Smooth muscle cell (in vitro differentiated cells): ENCODE data around the gene MGAT5B. TPM values are rescaled to one million over a fixed set of nuclear protein-coding genes. Genes with fewer than 3 reads are reported as not detected.

Experiments
- DNase-seq: peaks from one replicate; lab custom pipeline; 2025; ENCODE audit not compliant: unreplicated experiment; lab: John Stamatoyannopoulos, UW
- H2AFZ ChIP-seq: fragments of 200-600 bp; sonication (generic); 2 replicates; pipeline ENCODE4 v1.6.0; 2016; ENCODE audit warnings: antibody characterized with exemption, low read depth, mild to moderate bottlenecking
- H3F3A ChIP-seq: fragments of 200-600 bp; sonication (generic); 2 replicates; pipeline ENCODE4 v1.6.0; 2017; ENCODE audit warnings: antibody characterized with exemption, low read depth
- H3K27ac ChIP-seq: fragments of 200-600 bp; sonication (generic); 2 replicates; pipeline ENCODE4 v1.5.1; 2016; ENCODE audit warnings: low read depth, mild to moderate bottlenecking
- H3K27me3 ChIP-seq: fragments of 200-600 bp; sonication (generic); 2 replicates; pipeline ENCODE4 v1.6.1; 2016; ENCODE audit warnings: low read depth, mild to moderate bottlenecking
- H3K36me3 ChIP-seq: fragments of 200-600 bp; sonication (generic); 2 replicates; pipeline ENCODE4 v1.5.1; 2016; ENCODE audit warnings: low read depth
- H3K4me1 ChIP-seq: fragments of 200-600 bp; sonication (generic); 2 replicates; pipeline ENCODE4 v1.5.1; 2016; ENCODE audit warnings: low read depth
- H3K4me2 ChIP-seq: fragments of 200-600 bp; sonication (generic); 2 replicates; pipeline ENCODE4 v1.6.0; 2016; ENCODE audit warnings: mild to moderate bottlenecking
- H3K4me3 ChIP-seq: fragments of 200-600 bp; sonication (generic); 2 replicates; pipeline ENCODE4 v1.5.1; 2016; ENCODE audit warnings: mild to moderate bottlenecking
- H3K79me2 ChIP-seq: fragments of 200-600 bp; sonication (generic); 2 replicates; pipeline ENCODE4 v1.6.0; 2016; ENCODE audit warnings: low read depth, mild to moderate bottlenecking
- H3K9ac ChIP-seq: fragments of 200-600 bp; sonication (generic); 2 replicates; pipeline ENCODE4 v1.6.0; 2016; ENCODE audit warnings: low read depth
- H3K9me3 ChIP-seq: fragments of 200-600 bp; sonication (generic); replicated peaks from 2 replicates; pipeline ENCODE4 v1.5.1; 2016; ENCODE audit warnings: low read depth
- H4K20me1 ChIP-seq: fragments of 200-600 bp; sonication (generic); 2 replicates; pipeline ENCODE4 v1.6.0; 2016; ENCODE audit warnings: low read depth
- WGBS: methylation state at CpG from one replicate; pipeline ENCODE4 v1.1.7; 2016; ENCODE audit warnings: low lambda C conversion rate; 5-methylcytosine and 5-hydroxymethylcytosine counted together
- polyA plus RNA-seq: library from polyadenylated mRNA; unstranded; fragments of >200 nt; fragmentation: Nextera tagmentation; extraction: Ambion mirVana; gene quantifications from 2 replicates; pipeline ENCODE4 v1.2.1, GENCODE V29; 2016
- total RNA-seq: library from RNA; depleted of rRNA; stranded (reverse); fragments of >200 nt; gene quantifications from 2 replicates; pipeline ENCODE4 v1.2.3, GENCODE V29; 2014
- TF ChIP-seq, protein P1 (sequence below): fragments of 200-600 bp; sonication (generic); IDR thresholded peaks from 2 replicates; pipeline ENCODE4 v1.5.1; 2017; ENCODE audit warnings: borderline replicate concordance, mild to moderate bottlenecking, antibody characterized with exemption; ENCODE audit not compliant: insufficient read depth, poor library complexity, severe bottlenecking

Gene MGAT5B
- total and polyA plus RNA-seq, 2 experiments from 2014 or later, result 0.78 to 7.6 TPM

DNA sequence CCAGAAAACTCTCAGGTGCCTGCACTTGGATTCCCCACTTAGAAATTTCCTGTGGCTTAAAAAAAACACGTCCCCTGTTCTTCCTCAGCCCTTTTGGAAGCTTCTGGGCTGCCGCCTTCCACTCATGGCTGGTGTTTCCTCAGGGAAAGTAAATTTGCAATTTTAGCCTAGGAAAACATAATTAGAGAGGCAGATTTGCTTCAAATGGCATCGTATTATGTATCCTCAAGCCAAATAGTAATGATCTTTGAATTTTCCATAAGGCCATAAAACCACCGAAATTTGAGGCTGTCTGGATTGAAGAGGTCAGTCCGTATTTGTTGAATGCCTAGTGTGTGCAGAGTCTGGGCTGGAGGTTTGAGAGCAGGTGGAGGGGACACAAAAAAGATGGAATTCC lies 17.7 kb downstream of the MGAT5B start:
- H3F3A ChIP-seq, result no peaks in the 10 kb centered on the region
- no peaks in the 10 kb centered on the region for H3K27me3 ChIP-seq
- no peak overlapping the region for H2AFZ ChIP-seq
- no peak overlapping the region for H3K9ac ChIP-seq
- no peak overlapping the region for H3K27ac ChIP-seq
- no peaks in the 10 kb centered on the region for H3K9me3 ChIP-seq
- TF ChIP-seq, protein P1, sequence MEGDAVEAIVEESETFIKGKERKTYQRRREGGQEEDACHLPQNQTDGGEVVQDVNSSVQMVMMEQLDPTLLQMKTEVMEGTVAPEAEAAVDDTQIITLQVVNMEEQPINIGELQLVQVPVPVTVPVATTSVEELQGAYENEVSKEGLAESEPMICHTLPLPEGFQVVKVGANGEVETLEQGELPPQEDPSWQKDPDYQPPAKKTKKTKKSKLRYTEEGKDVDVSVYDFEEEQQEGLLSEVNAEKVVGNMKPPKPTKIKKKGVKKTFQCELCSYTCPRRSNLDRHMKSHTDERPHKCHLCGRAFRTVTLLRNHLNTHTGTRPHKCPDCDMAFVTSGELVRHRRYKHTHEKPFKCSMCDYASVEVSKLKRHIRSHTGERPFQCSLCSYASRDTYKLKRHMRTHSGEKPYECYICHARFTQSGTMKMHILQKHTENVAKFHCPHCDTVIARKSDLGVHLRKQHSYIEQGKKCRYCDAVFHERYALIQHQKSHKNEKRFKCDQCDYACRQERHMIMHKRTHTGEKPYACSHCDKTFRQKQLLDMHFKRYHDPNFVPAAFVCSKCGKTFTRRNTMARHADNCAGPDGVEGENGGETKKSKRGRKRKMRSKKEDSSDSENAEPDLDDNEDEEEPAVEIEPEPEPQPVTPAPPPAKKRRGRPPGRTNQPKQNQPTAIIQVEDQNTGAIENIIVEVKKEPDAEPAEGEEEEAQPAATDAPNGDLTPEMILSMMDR, result no peak
- 91% methylated on average over 5 of the region's 5 CpGs for WGBS
- no peaks in the 10 kb centered on the region for H3K36me3 ChIP-seq
- H4K20me1 ChIP-seq, result no peaks in the 10 kb centered on the region
- no peaks in the 10 kb centered on the region for H3K79me2 ChIP-seq
- no peak for DNase-seq
- no peaks in the 10 kb centered on the region for H3K4me1 ChIP-seq
- no peak overlapping the region for H3K4me2 ChIP-seq
- no peak overlapping the region for H3K4me3 ChIP-seq

DNA sequence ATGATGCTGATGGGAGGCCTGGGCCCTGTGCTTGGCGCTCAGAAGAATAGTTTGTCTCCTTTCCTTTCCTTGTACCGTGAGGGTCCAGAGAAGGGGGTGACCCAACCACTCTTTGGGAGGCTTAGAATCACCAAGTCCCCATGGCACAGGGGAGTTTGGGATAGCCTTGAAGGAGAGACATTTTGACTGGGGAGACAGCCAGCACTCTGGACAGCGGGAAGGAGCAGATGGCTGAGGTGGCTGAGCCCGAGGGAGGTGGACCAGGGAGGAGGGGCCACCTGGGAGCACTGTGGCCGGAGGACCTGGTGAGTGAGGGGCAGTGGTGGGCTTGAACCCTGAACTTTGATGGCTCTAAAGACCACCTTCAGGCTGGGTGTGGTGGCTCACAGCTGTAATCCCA lies 18.2 kb downstream of the MGAT5B start:
- Histone ChIP-seq H3K79me2 (no peaks in the 10 kb centered on the region), H3K4me3 (no peak overlapping the region), H3K9ac (no peak overlapping the region), H3K27ac (no peak overlapping the region), H4K20me1 (no peaks in the 10 kb centered on the region), H3K36me3 (no peaks in the 10 kb centered on the region), H3K4me1 (no peaks in the 10 kb centered on the region), H3K27me3 (no peaks in the 10 kb centered on the region), H3F3A (no peaks in the 10 kb centered on the region), H3K4me2 (no peak overlapping the region), H3K9me3 (no peaks in the 10 kb centered on the region), H2AFZ (no peak overlapping the region)
- TF ChIP-seq, protein P1, result no peak
- 84% methylated on average over 5 of the region's 5 CpGs for WGBS
- no peak for DNase-seq

DNA sequence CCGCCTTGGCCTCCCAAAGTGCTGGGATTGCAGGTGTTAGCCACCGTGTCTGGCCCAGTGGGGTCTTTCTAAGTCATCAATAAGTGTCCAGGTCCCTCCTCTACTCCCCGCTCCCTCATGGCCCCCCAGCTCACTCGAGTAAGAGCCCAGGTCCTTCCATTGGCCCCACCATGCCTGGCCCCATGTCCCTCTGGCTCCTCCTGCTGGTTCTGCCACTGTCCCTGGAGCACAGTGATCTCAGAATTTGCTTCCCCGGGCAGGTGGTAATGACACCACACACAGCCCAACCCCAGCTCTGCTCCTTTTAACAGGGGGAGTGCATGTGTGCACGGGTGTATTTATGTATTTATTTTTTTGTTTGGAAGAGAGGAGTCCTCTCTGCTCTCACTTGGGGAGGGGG lies 19.6 kb downstream of the MGAT5B start:
- 92% methylated on average over 6 of the region's 6 CpGs for WGBS
- Histone ChIP-seq H3K9ac (no peak overlapping the region), H3F3A (no peaks in the 10 kb centered on the region), H3K79me2 (no peaks in the 10 kb centered on the region), H2AFZ (no peak overlapping the region), H3K27ac (no peak overlapping the region), H4K20me1 (no peaks in the 10 kb centered on the region), H3K9me3 (no peaks in the 10 kb centered on the region), H3K4me2 (no peak overlapping the region), H3K4me3 (no peak overlapping the region), H3K27me3 (no peaks in the 10 kb centered on the region), H3K4me1 (no peaks in the 10 kb centered on the region), H3K36me3 (no peaks in the 10 kb centered on the region)
- DNase-seq, result no peak
- TF ChIP-seq, protein P1, result no peak

DNA sequence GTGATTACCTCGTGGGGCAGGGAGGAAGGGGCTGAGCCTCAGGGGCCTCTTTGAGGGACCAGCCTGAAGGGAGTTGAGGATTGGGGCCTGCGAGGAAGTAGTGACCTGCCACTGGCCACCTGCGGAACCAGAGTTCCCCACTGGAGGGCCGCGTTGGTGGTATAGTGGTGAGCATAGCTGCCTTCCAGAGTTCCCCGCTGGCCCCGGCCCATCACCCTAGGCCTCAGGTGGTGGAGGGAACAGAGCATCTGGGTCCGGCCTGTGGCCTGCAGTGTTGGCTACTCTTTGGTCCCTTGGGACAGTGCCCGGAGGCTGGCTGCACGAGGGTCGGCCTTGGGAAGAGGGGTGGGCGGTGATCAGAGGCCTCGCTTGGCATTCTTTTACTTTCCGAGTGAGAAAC lies 20.5 kb downstream of the MGAT5B start:
- H2AFZ ChIP-seq, result no peak overlapping the region
- no peak overlapping the region for H3K9ac ChIP-seq
- no peak overlapping the region for H3K4me3 ChIP-seq
- H3K36me3 ChIP-seq, result no peaks in the 10 kb centered on the region
- H3K4me1 ChIP-seq, result no peaks in the 10 kb centered on the region
- H3K9me3 ChIP-seq, result no peaks in the 10 kb centered on the region
- WGBS, result 82% methylated on average over 14 of the region's 14 CpGs
- H3K27ac ChIP-seq, result no peak overlapping the region
- H3K27me3 ChIP-seq, result no peaks in the 10 kb centered on the region
- no peak for DNase-seq
- H3F3A ChIP-seq, result no peaks in the 10 kb centered on the region
- TF ChIP-seq, protein P1, result no peak
- no peaks in the 10 kb centered on the region for H4K20me1 ChIP-seq
- no peaks in the 10 kb centered on the region for H3K79me2 ChIP-seq
- no peak overlapping the region for H3K4me2 ChIP-seq
